AG04449 (cell line): Measurements from ENCODE around the gene COG6.

Experiments used
- CTCF ChIA-PET: fragments of 350-600 bp; formaldehyde crosslinking; extraction: SDS; loops from one replicate; lab custom pipeline; 2021; ENCODE audit warnings: antibody characterized with exemption; lab: Yijun Ruan, JAX
- POLR2A ChIA-PET: fragments of 400-600, 350-600 bp; formaldehyde crosslinking; extraction: SDS; loops from one replicate; lab custom pipeline; 2020; ENCODE audit warnings: antibody characterized with exemption, inconsistent platforms; lab: Yijun Ruan, JAX
- DNase-seq: peaks from one replicate; pipeline ENCODE4 v3.0.0-alpha.2; 2010; ENCODE audit warnings: low read depth, low spot score
- H3K4me3 ChIP-seq: 2 replicates; pipeline ENCODE4 v1.5.1; 2011; ENCODE audit warnings: low read depth, mild to moderate bottlenecking, control low read depth, low read length
- CTCF ChIP-seq: IDR thresholded peaks from one replicate; pipeline ENCODE4 v1.5.1; 2011; ENCODE audit warnings: mild to moderate bottlenecking, moderate library complexity, low read length, control low read depth, inconsistent platforms; ENCODE audit not compliant: insufficient read depth; ENCODE audit errors: missing control alignments

The COG6 gene

GRCh38 chr13:39776439-39776838 lies 121.0 kb downstream of the COG6 start:
- no peak for TF ChIP-seq CTCF
- DNase-seq = peak; percentile 75
- no peak overlapping the region for H3K4me3 ChIP-seq
- POLR2A ChIA-PET = interaction anchor here (0.6 kb wide), 1 partner anchor 344 kb away, joined by 3 read pairs; no protein-coding TSS in a partner anchor
- CTCF ChIA-PET = interaction anchor here (1.2 to 2.3 kb wide), 6 partner anchors 8 to 167 kb away, joined by 3 to 11 read pairs (median 4); no protein-coding TSS in a partner anchor

GRCh38 chr13:39777021-39777420 lies 121.6 kb downstream of the COG6 start:
- H3K4me3 ChIP-seq = no peak overlapping the region
- ChIA-PET POLR2A (no interaction called here), CTCF (interaction anchor here (0.7 to 2.3 kb wide), 8 partner anchors 8 to 896 kb away, joined by 3 to 11 read pairs (median 4); no protein-coding TSS in a partner anchor)
- no peak for DNase-seq
- TF ChIP-seq CTCF = no peak

GRCh38 chr13:39777527-39778061 lies 122.1 kb downstream of the COG6 start:
- H3K4me3 ChIP-seq = no peak overlapping the region
- POLR2A ChIA-PET = no interaction called here
- TF ChIP-seq CTCF = peak; percentile 52
- peak; percentile 79 for DNase-seq
- CTCF ChIA-PET = interaction anchor here (0.7 to 2.3 kb wide), 10 partner anchors 8 to 895 kb away, joined by 3 to 11 read pairs (median 4); no protein-coding TSS in a partner anchor

GRCh38 chr13:39779337-39780265 lies 124.1 kb downstream of the COG6 start:
- ChIA-PET POLR2A (no interaction called here), CTCF (interaction anchor here (1.1 to 1.7 kb wide), 2 partner anchors 131 to 163 kb away, joined by 3 to 5 read pairs; no protein-coding TSS in a partner anchor)
- H3K4me3 ChIP-seq = no peak overlapping the region
- no peak for DNase-seq
- TF ChIP-seq CTCF = no peak

GRCh38 chr13:39780711-39781110 lies 125.2 kb downstream of the COG6 start:
- ChIA-PET CTCF (no interaction called here), POLR2A (no interaction called here)
- H3K4me3 ChIP-seq = no peak overlapping the region
- TF ChIP-seq CTCF = no peak
- DNase-seq = no peak

GRCh38 chr13:39781381-39781780 lies 125.9 kb downstream of the COG6 start:
- no peak for DNase-seq
- H3K4me3 ChIP-seq = no peak overlapping the region
- TF ChIP-seq CTCF = no peak
- ChIA-PET POLR2A (no interaction called here), CTCF (interaction anchor here (0.6 to 1.7 kb wide), 4 partner anchors 12 to 901 kb away, joined by 3 to 10 read pairs (median 4); no protein-coding TSS in a partner anchor)
